ENCODE measurements around the gene SLC2A1. TPM values are rescaled to one million over a fixed set of nuclear protein-coding genes. Genes with fewer than 3 reads are reported as not detected.

SLC2A1 gene
- total and polyA plus RNA-seq, 8 donors = 1.2 to 39.8 (median 18.3) TPM

GRCh38 chr1:43000271-43000670 is 41.6 kb upstream of the SLC2A1 start:
- Histone ChIP-seq H3K27me3 (no peaks in the 10 kb centered on the region), H3K4me1 (no peaks in the 10 kb centered on the region), H3K36me3 (no peaks in the 10 kb centered on the region), H3K27ac (no peak overlapping the region), H3K9me3 (no peaks in the 10 kb centered on the region), H3K4me3 (no peak overlapping the region)
- WGBS, 5 donors = 96 to 100% (median 98%) methylated on average over 1 of the region's 1 CpG
- intact Hi-C loops (cut with DNase I; ENCODE audit: low total_unique reads) = no loop called here
- TF ChIP-seq CTCF (IDR thresholded peaks at IDR 0.05) (no peak), POLR2A (IDR thresholded peaks at IDR 0.05) (no peak), EP300 (IDR thresholded peaks at IDR 0.05) (no peak), POLR2AphosphoS5 (IDR thresholded peaks at IDR 0.05) (no peak)
- no peak for DNase-seq

DNA sequence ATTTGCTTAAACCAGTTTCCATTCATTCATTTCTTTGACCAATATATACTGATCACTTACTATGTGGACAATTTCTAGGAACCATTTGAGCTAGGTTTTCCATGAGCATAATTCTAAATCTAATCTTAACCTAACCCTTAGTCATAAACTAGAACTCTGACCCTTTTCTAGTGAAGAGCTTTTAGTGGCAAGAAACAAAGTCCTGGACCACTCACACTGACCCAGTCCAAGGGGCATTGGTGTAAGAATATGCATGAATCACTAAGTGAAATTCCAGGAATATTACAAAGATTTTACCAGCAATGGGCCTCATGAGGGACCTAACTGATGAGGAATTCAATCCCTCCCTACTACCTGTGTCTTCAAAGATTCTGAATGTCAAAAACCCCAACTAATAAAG is 40.6 kb upstream of the SLC2A1 start:
- no peaks in the 10 kb centered on the region for H3K36me3 ChIP-seq
- H3K4me1 ChIP-seq = no peaks in the 10 kb centered on the region
- no peak overlapping the region for H3K27ac ChIP-seq
- no peaks in the 10 kb centered on the region for H3K9me3 ChIP-seq
- H3K4me3 ChIP-seq = no peak overlapping the region
- TF ChIP-seq POLR2A (IDR thresholded peaks at IDR 0.05) = no peak
- no peak for TF ChIP-seq POLR2AphosphoS5 (IDR thresholded peaks at IDR 0.05)
- no peak for TF ChIP-seq CTCF (IDR thresholded peaks at IDR 0.05)
- no peak for TF ChIP-seq EP300 (IDR thresholded peaks at IDR 0.05)
- no peaks in the 10 kb centered on the region for H3K27me3 ChIP-seq
- no peak for DNase-seq
- intact Hi-C loops (cut with DNase I; ENCODE audit: low total_unique reads) = no loop called here

- no peaks in the 10 kb centered on the region for H3K9me3 ChIP-seq
- no peak overlapping the region for H3K4me3 ChIP-seq
- 41 to 65% (median 60%) methylated on average over 2 of the region's 2 CpGs for WGBS, 5 donors
- no peaks in the 10 kb centered on the region for H3K36me3 ChIP-seq
- intact Hi-C loops (cut with DNase I; ENCODE audit: low total_unique reads) = no loop called here
- H3K4me1 ChIP-seq = no peaks in the 10 kb centered on the region
- TF ChIP-seq EP300 (IDR thresholded peaks at IDR 0.05) (no peak), POLR2A (IDR thresholded peaks at IDR 0.05) (no peak), POLR2AphosphoS5 (IDR thresholded peaks at IDR 0.05) (no peak), CTCF (IDR thresholded peaks at IDR 0.05) (no peak)
- H3K27ac ChIP-seq = no peak overlapping the region
- H3K27me3 ChIP-seq = no peaks in the 10 kb centered on the region
- no peak for DNase-seq
Measured at GRCh38 chr1:42998386-42998785, 39.7 kb upstream of the SLC2A1 start.

DNA sequence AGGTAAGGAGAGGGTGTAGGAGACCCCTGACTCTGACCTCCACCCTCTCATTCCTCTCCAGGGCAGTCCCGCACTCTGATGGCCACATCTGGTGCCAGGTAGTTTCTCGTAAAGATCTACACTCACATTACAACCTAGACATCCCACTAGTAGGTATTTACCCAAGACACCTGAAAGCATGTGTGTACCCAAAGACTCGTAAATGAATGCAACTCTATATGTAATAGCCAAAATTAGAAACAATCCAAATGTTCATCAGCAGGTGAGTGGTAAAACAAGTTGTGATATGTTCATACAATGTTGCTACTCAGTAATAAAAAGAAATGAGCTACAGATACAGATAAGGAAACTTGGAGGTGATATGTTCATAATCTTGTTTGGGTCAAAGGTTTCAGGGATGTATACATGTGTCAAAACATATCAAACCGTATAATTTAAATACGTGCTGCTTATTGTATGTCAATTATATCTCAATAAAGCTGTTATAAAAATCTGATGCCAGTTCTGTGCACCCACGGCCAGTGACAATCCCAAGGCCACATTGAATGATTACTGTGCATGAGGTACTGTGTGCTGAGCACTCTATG is 37.8 kb upstream of the SLC2A1 start:
- Histone ChIP-seq H3K4me3 (no peak overlapping the region), H3K27me3 (no peaks in the 10 kb centered on the region), H3K4me1 (no peaks in the 10 kb centered on the region), H3K36me3 (no peaks in the 10 kb centered on the region), H3K27ac (no peak overlapping the region), H3K9me3 (no peaks in the 10 kb centered on the region)
- intact Hi-C loops (cut with DNase I; ENCODE audit: low total_unique reads) = no loop called here
- DNase-seq = no peak
- TF ChIP-seq CTCF (IDR thresholded peaks at IDR 0.05) (no peak), EP300 (IDR thresholded peaks at IDR 0.05) (no peak), POLR2AphosphoS5 (IDR thresholded peaks at IDR 0.05) (no peak), POLR2A (IDR thresholded peaks at IDR 0.05) (no peak)
- WGBS, 5 donors = 71 to 85% (median 74%) methylated on average over 6 of the region's 6 CpGs

Measured in stomach (tissue), 9 donors.